NCI-H510A (cell line): Measurements from ENCODE around the gene MUC21.
"Not testable (repeated sequence)": the region's sequence is repeated elsewhere in the genome, so short reads cannot be mapped to it uniquely, and the experiment has no call there.

ENCODE experiments used
- DNase-seq: peaks from one replicate; lab custom pipeline; 2025; lab: John Stamatoyannopoulos, UW

Gene MUC21

DNA sequence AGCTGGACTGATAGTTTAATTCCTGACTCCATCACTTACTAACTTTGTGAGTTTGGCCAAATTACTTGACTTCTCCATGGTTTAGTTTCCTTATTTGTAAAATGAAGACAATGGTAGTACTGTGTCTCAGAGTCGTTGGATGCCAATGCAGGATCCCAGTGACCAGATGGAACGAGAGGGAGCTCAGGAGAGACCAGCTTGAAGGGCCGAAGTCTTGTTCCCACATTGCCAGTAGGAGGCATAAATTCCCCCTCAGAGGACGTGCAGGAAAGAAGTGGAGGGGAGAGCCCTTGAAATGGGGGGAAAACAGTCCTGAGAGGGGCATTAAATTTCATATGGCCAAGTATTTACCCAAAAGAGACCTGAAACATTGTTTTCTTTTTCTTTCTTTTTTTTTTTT is 24.6 kb downstream of the MUC21 start:
- DNase-seq, result no peak

DNA sequence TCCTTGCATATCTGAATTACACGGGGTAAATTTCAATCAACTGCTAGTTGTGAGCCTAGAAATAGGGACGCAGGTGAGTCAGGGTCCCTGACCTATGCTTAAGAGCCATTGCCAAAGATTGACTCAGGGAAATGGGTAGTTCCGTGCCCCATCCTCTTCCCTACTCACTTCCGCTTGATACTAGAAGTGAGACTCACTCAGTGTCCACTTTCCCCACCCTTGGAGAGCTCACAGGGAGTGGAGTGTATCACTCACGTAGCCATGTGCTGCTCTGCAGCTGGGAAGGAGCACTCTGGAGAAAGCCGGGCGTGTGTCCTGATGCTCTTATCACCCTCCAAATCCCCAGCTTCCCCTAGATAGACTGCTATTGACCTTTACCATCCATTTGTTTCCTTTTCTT is 26.2 kb downstream of the MUC21 start:
- DNase-seq, result no peak

DNA sequence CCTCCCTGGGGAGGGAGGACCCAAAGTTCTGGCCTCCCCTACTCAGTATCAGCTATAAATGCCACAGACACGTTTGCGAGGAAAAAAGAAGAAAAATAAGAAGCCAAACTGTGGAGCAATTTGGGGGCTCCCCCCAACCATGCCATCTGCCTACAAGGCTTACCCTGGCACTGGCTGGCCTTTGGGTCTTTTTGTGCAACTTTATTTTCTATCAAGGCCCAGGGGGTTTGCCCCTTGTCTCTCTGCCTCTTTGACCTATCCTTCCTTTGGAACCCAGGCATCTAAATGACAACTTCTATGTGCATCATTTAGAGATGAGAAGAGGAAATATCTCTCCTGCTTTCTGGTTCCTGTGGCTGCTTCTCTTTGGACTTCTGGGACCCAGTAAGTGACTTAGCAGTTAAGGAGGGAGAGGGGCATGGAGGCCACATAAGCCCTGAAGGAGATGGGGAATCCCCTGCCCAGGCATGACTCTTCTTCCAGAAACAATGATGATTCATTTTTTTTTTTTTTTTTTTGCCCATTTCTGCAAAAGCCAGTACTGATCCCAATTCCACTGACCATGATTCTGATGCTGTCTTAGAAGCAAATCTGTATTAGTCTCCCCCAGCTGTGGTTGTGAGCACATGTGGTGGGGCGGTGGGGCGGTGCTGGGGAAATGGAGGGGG is 27.0 kb downstream of the MUC21 start, which contains the start of gene MUC22:
MUC22 (plus strand) TSS at position 82 of the 668 bp plus-strand sequence; CDS start at position 315, 233 bp downstream.
- no peak for DNase-seq

DNA sequence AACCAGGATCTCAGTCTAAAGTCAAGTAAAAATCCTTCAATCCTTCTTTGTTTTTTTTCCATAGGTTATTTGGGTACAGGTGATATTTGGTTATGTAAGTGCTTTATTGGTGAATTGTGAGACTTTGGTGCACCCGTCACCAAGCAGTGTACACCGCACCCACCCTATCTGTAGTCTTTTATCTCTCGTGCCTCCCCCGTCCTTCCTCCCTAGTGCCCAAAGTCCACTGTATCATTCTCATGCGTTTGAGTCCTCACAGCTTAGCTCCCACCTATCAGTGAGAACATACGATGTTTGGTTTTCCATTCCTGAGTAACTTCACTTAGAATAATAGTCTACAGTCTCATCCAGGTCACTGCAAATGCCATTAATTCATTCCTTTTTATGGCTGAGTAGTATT is 27.6 kb downstream of the MUC21 start:
- no peak for DNase-seq

DNA sequence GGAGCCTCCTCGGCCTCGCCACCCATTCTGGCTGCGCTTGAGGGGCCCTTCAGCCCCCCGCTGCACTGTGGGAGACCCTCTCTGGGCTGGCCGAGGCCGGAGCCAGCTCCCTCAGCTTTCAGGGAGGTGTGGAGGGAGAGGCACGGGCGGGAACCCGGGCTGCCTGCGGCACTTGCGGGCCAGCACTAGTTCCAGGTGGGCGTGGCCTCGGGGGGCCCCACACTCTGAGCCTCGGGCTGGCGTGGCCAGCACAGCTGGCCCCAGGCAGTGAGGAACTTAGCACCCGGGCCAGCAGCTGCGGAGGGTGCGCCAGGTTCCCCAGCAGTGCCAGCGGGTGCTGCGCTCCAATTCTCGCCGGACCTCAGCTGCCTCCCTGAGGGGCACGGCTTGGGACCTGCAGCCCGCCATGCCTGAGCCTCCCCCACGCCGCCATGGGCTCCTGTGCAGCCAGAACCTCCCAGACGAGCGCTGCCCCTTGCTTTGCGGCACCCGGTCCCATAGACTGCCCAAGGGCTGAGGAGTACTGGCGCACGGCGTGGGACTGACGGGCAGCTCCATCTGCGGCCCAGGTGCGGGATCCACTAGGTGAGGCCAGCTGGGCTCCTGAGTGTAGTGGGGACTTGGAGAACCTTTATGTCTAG is 33.3 kb downstream of the MUC21 start:
- no peak for DNase-seq

DNA sequence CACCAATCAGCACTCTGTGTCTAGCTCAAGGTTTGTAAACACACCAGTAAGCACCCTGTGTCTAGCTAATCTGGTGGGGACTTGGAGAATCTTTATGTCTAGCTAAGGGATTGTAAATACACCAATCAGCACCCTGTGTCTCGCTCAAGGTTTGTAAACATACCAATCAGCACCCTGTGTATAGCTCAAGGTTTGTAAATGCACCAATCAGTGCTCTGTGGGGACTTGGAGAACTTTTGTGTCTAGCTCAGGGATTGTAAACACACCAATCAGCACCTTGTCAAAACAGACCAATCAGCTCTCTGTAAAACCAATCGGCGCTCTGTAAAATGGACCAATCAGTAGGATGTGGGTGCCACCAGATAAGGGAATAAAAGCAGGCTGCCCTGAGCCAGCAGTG is 33.9 kb downstream of the MUC21 start:
- DNase-seq, result not testable (repeated sequence)

DNA sequence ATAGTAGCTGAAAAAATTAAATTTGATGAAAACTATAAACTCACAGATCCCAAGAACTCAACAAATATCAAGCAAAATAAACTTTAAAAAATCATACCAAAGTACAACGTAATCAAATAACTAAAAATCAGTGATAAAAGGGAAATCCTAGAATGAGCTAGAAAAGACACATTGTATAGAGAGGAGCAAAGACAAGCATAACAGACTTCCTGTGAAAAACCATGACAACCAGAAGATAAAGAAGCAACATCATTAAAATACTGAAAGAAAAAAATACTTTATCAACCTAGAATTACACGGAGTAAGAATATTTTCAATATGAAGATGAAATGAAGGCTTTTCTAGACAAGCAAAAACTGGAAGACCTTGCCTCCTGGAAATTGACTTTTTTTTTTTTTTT is 36.5 kb downstream of the MUC21 start:
- DNase-seq, result no peak

DNA sequence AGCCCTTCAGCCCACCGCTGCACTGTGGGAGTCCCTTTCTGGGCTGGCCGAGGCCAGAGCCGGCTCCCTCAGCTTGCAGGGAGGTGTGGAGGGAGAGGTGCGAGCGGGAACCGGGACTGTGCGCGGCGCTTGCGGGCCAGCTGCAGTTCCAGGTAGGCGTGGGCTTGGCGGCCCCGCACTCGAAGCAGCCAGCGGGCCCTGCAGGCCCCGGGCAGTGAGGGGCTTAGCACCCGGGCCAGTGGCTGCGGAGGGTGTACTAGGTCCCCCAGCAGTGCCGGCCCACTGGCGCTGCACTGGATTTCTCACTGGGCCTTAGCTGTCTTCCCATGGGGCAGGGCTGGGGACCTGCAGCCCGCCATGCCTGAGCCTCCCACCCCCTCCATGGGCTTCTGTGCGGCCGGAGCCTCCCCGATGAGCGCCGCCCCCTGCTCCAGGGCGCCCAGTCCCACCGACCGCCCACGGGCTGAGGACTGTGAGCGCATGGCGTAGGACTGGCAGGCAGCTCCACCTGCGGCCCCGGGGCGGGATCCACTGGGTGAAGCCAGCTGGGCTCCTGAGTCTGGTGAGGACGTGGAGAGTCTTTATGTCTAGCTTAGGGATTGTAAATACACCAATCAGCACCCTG is 37.2 kb downstream of the MUC21 start:
- DNase-seq, result not testable (repeated sequence)

DNA sequence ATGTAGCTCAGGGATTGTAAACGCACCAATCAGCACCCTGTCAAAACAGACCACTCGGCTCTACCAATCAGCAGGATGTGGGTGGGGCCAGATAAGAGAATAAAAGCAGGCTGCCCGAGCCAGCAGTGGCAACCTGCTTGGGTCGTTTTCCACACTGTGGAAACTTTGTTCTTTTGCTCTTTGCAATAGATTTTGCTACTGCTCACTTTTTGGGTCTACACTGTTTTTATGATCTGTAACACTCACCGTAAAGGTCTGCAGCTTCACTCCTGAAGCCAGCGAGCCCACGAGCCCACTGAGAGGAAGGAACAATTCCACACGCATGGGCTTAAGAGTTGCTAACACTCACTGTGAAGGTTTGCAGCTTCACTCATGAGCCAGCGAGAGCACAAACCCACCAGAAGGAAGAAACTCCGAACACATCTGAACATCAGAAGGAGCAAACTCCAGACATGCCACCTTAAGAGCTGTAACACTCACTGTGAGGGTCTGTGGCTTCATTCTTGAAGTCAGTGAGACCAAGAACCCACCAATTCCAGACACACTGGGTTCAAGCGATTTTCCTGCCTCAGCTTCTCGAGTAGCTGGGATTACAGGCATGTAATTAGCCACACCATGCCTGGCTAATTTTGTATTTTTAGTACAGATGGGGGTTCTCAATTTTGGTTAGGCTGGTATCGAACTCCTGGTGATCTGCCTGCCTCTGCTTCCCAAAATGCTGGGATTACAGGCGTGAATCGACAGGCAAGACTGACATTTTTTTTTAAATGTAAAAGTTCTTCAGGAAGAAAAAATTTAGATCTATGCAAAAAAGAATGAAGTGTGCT is 38.4 kb downstream of the MUC21 start:
- DNase-seq, result not testable (repeated sequence)

DNA sequence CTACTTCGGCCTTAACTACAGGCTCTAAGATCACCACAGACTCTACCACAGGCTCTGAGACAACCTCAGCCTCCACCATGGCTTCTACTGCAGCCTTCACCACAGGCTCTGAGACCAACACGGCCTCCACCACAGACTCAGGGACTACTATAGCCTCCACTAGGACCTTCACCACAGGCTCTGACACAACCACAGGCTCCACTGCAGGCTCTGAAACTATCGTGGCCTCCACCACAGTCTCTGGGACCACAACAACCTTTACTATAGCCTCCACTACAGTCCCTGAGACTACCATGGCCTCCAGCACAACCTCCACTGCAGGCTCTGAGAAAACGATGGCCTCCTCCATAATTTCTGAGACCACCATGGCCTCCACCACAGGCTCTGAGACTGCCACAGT is 42.1 kb downstream of the MUC21 start:
- DNase-seq, result no peak

DNA sequence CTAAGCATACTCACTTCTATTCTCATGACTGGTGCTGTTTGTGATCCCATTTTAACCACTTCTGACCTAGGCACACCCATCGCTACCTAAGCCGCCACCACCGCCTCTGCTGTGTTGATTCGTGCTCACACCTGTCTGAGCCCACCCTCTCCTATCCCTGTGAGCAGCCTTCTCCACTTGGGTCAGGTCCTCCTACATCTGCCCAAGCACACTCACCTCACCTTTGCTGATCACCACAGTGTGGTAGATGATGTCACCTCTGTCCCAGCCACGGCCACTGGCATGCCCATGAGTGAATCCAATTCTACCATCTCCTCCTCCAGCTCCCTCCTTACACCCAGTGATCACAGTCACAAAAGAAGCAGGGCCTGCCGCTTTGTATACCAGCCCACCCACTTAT is 47.6 kb downstream of the MUC21 start:
- no peak for DNase-seq

DNA sequence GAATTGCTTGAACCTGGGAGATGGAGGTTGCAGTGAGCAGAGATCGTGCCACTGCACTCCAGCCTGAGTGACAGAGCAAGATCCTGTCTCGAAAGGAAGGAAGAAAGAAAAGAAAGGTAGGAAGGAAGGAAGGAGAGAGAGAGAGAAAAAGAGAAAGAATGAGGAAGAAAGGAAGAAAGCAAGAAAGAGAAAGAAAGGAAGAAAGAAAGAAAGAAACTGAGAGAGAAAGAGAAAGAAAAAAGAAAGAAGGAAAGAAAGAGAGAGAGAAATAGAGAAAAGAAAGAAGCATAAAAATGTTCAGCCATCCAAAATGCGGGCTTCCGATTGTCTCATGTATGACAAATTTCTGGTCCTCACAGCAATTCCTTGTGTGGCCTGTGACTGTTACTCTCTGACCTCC is 49.6 kb downstream of the MUC21 start:
- no peak for DNase-seq

DNA sequence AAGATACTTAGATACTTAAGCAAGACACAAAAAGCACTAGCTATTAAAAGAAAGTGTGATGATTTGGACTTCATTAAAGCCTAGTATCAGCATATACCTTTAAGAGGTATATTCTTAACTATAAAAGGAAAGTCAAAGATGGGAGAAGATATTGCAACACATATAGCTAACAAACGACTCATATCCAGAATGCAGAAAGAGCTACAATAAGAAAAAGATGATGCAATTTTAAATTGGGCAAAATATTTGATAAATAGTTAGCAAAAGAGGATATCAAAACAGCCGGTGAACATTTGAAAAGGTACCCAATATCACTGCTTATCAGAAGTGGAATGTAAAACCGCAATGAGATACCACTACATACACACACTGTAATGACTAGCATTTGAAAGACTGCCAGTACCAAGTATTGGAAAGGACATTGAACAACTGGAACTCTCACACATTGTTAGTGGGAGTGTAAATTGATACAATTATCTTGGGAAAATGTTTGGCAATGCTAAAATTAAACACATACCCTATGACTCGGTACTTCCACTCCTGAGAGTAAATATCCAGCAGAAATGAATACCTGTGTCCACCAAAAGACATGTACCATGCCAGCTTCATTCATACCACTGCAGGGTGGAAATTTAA is 52.5 kb downstream of the MUC21 start:
- no peak for DNase-seq

DNA sequence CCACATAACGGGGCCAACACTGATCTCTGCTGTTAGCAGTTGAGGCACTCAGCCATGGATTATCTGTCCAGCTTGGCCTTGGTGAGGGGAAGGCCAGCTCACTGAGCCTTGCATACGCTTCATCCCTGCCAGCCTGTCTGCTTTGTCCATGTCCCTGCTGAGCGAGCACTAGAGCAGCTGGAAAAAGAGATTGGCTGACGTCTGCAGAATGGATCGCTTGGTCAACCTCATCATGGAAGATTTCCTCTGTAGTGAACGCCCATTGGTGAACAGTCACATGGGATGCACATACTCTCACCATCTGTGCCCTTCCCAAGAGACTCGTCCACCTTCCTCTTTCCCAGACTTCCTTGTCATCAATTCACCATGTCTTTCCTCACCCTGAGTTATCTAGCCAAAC is 53.7 kb downstream of the MUC21 start:
- DNase-seq, result no peak

DNA sequence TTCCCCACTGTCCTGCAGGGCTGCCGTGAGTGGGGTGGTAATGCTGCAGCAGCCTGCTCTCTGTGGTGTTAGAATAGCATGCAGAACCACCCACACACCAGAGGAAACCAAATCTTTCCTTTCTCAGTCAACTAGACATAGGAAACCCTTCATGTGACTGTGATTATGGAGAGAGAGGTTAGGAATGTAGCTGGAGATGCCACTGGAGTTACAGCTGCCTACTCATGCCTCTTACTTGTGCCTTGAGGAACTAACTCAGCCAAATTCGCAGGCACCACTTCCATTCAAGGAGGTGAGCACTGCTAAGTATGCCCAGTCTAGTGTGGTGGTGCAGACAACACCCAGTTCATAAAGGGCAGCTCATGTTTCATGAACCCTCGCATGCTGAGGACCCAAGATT is 54.2 kb downstream of the MUC21 start:
- DNase-seq, result no peak

DNA sequence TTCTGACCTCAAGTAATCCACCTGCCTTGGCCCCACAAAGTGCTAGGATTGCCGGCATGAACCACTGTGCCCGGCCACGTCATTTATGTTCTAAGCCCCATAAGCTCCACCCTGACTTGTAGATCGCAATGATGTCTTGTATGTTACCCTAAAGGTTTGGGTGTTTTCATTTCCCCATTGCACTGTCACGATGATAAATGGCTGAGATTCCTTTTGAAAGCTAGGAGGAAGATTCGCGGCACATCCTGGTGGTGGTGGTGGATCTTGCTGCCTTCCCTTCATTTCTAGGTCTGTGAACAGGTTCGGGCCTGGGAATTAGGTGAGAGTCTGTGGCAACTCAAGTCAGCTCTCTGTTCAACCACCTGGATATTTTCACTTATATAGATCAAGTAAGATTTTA is 55.0 kb downstream of the MUC21 start:
- no peak for DNase-seq
